Cortex of kidney (tissue), 1 donor: Measurements from ENCODE around the gene SUFU.
"Not testable (repeated sequence)": the region's sequence is repeated elsewhere in the genome, so short reads cannot be mapped to it uniquely, and the experiment has no call there.

Experiments
- DNase-seq: peaks from one replicate; lab custom pipeline; 2025; lab: John Stamatoyannopoulos, UW

Gene SUFU

GRCh38 chr10:102480396-102480795 lies 23.4 kb upstream of the SUFU start:
- no peak for DNase-seq

- no peak for DNase-seq
Measured at GRCh38 chr10:102484021-102484420, 19.8 kb upstream of the SUFU start.

- no peak for DNase-seq
Measured at GRCh38 chr10:102485093-102485784, 18.5 kb upstream of the SUFU start.

GRCh38 chr10:102491136-102491535 lies 12.6 kb upstream of the SUFU start:
- no peak for DNase-seq

- DNase-seq = no peak
Measured at GRCh38 chr10:102492344-102492939, 11.3 kb upstream of the SUFU start.

- DNase-seq = no peak
Measured at GRCh38 chr10:102492983-102493382, 10.8 kb upstream of the SUFU start.

- DNase-seq = no peak
Measured at GRCh38 chr10:102493771-102494170, 10.0 kb upstream of the SUFU start.

GRCh38 chr10:102497545-102497944 lies 6.2 kb upstream of the SUFU start:
- DNase-seq = no peak

GRCh38 chr10:102499356-102499755 lies 4.4 kb upstream of the SUFU start:
- no peak for DNase-seq

- DNase-seq = not testable (repeated sequence)
Measured at GRCh38 chr10:102500686-102501085, 3.1 kb upstream of the SUFU start.

- no peak for DNase-seq
Measured at GRCh38 chr10:102501201-102502028, 2.4 kb upstream of the SUFU start.

- DNase-seq = peak; percentile 21
Measured at GRCh38 chr10:102502029-102502336, 1.8 kb upstream of the SUFU start.

- peak; percentile 37 for DNase-seq
Measured at GRCh38 chr10:102502337-102503151, 1.2 kb upstream of the SUFU start, which contains the start of gene ACTR1A. ACTR1A (minus strand) TSS chr10:102502712; CDS start chr10:102502647, 65 bp downstream.

- DNase-seq = no peak
Measured at GRCh38 chr10:102504179-102504975, 605 bp downstream of the SUFU start.

- DNase-seq = no peak
Measured at GRCh38 chr10:102504976-102505300, 1.2 kb downstream of the SUFU start.

- no peak for DNase-seq
Measured at GRCh38 chr10:102505462-102506115, 1.8 kb downstream of the SUFU start.

- no peak for DNase-seq
Measured at GRCh38 chr10:102507521-102507920, 3.7 kb downstream of the SUFU start.

- DNase-seq = no peak
Measured at GRCh38 chr10:102508506-102508905, 4.7 kb downstream of the SUFU start.

GRCh38 chr10:102509387-102509786 lies 5.6 kb downstream of the SUFU start:
- no peak for DNase-seq

GRCh38 chr10:102511583-102512274 lies 8.0 kb downstream of the SUFU start:
- DNase-seq = no peak
